Measurements from ENCODE around the gene PPP3R1. TPM values are rescaled to one million over a fixed set of nuclear protein-coding genes. Genes with fewer than 3 reads are reported as not detected.

Gene PPP3R1
- total and polyA plus RNA-seq, 10 of the 15 experiments (the other 5 are each of a cell fraction or from before 2014, with no cell fraction given): 1.5 to 61.0 (median 15.8) TPM

Other genes starting within 250 kb of the PPP3R1 start
- gene C1D, start 189.5 kb downstream of the PPP3R1 start, total RNA-seq (2014; rRNA removed): 26.1 and 38.4 TPM in 2 replicates
- gene C1D, start 189.5 kb downstream of the PPP3R1 start, total RNA-seq (2014; rRNA removed; fragmentation: Illumina TruSeq; extraction: Trizol): 41.1 and 43.1 TPM in 2 replicates
- 18.9 and 20.2 TPM in 2 replicates for gene C1D, start 189.5 kb downstream of the PPP3R1 start, total RNA-seq (2021)
- gene C1D, start 189.5 kb downstream of the PPP3R1 start, polyA plus RNA-seq (2011; rRNA removed): 60.4 and 115 TPM in 2 replicates
- gene C1D, start 189.5 kb downstream of the PPP3R1 start, polyA plus RNA-seq (2014; fragmentation: Illumina TruSeq; extraction: Trizol): 57.8 and 66.9 TPM in 2 replicates
- gene C1D, start 189.5 kb downstream of the PPP3R1 start, polyA plus RNA-seq (2014; fragmentation: Nextera tagmentation; extraction: Ambion mirVana): 100 to 1,000 TPM; 150 to 152 TPM
- 27.3 and 43.5 TPM in 2 replicates for gene C1D, start 189.5 kb downstream of the PPP3R1 start, polyA plus RNA-seq (2014; rRNA removed)
- 100 to 1,000 TPM in 1 of 2 experiments, 10 to 100 TPM in 1; 94.2 to 107 TPM for gene C1D, start 189.5 kb downstream of the PPP3R1 start, polyA plus RNA-seq (2016; fragmentation: Nextera tagmentation; extraction: Ambion mirVana)
- 30.3 and 30.8 TPM in 2 replicates for gene PNO1, start 94.6 kb downstream of the PPP3R1 start, total RNA-seq (2014; rRNA removed)
- 29.1 and 30.2 TPM in 2 replicates for gene PNO1, start 94.6 kb downstream of the PPP3R1 start, total RNA-seq (2014; rRNA removed; fragmentation: Illumina TruSeq; extraction: Trizol)
- gene PNO1, start 94.6 kb downstream of the PPP3R1 start, total RNA-seq (2021): 21.8 and 23.7 TPM in 2 replicates
- 18.8 and 21.9 TPM in 2 replicates for gene PNO1, start 94.6 kb downstream of the PPP3R1 start, polyA plus RNA-seq (2011; rRNA removed)
- gene PNO1, start 94.6 kb downstream of the PPP3R1 start, polyA plus RNA-seq (2014; fragmentation: Illumina TruSeq; extraction: Trizol): 33.4 and 34.2 TPM in 2 replicates
- 10 to 100 TPM in 1 of 2 experiments, 1 to 10 TPM in 1; 9.7 to 18.5 TPM for gene PNO1, start 94.6 kb downstream of the PPP3R1 start, polyA plus RNA-seq (2014; fragmentation: Nextera tagmentation; extraction: Ambion mirVana)
- 31.2 and 34.4 TPM in 2 replicates for gene PNO1, start 94.6 kb downstream of the PPP3R1 start, polyA plus RNA-seq (2014; rRNA removed)
- gene PNO1, start 94.6 kb downstream of the PPP3R1 start, polyA plus RNA-seq (2016; fragmentation: Nextera tagmentation; extraction: Ambion mirVana): 10 to 100 TPM; 57.2 to 60.2 TPM
- not detected in 2 replicates for gene CNRIP1, start 67.4 kb upstream of the PPP3R1 start, total RNA-seq (2014; rRNA removed)
- gene CNRIP1, start 67.4 kb upstream of the PPP3R1 start, total RNA-seq (2014; rRNA removed; fragmentation: Illumina TruSeq; extraction: Trizol): not detected in 2 replicates
- gene CNRIP1, start 67.4 kb upstream of the PPP3R1 start, total RNA-seq (2021): not detected in 2 replicates
- gene CNRIP1, start 67.4 kb upstream of the PPP3R1 start, polyA plus RNA-seq (2011; rRNA removed): not detected in 2 replicates
- gene CNRIP1, start 67.4 kb upstream of the PPP3R1 start, polyA plus RNA-seq (2014; fragmentation: Illumina TruSeq; extraction: Trizol): not detected in 2 replicates
- not detected for gene CNRIP1, start 67.4 kb upstream of the PPP3R1 start, polyA plus RNA-seq (2014; fragmentation: Nextera tagmentation; extraction: Ambion mirVana)
- gene CNRIP1, start 67.4 kb upstream of the PPP3R1 start, polyA plus RNA-seq (2014; rRNA removed): not detected in 2 replicates
- gene CNRIP1, start 67.4 kb upstream of the PPP3R1 start, polyA plus RNA-seq (2016; fragmentation: Nextera tagmentation; extraction: Ambion mirVana): not detected
- gene PLEK, start 112.8 kb upstream of the PPP3R1 start, total RNA-seq (2014; rRNA removed): 270 and 329 TPM in 2 replicates
- gene PLEK, start 112.8 kb upstream of the PPP3R1 start, total RNA-seq (2014; rRNA removed; fragmentation: Illumina TruSeq; extraction: Trizol): 371 and 378 TPM in 2 replicates
- gene PLEK, start 112.8 kb upstream of the PPP3R1 start, total RNA-seq (2021): 319 and 335 TPM in 2 replicates
- 804 and 985 TPM in 2 replicates for gene PLEK, start 112.8 kb upstream of the PPP3R1 start, polyA plus RNA-seq (2011; rRNA removed)
- gene PLEK, start 112.8 kb upstream of the PPP3R1 start, polyA plus RNA-seq (2014; fragmentation: Illumina TruSeq; extraction: Trizol): 466 and 545 TPM in 2 replicates
- 100 to 1,000 TPM; 410 to 617 TPM for gene PLEK, start 112.8 kb upstream of the PPP3R1 start, polyA plus RNA-seq (2014; fragmentation: Nextera tagmentation; extraction: Ambion mirVana)
- gene PLEK, start 112.8 kb upstream of the PPP3R1 start, polyA plus RNA-seq (2014; rRNA removed): 283 and 353 TPM in 2 replicates
- 100 to 1,000 TPM; 229 to 238 TPM for gene PLEK, start 112.8 kb upstream of the PPP3R1 start, polyA plus RNA-seq (2016; fragmentation: Nextera tagmentation; extraction: Ambion mirVana)
- 0.56 and 0.87 TPM in 2 replicates for gene FBXO48, start 214.8 kb upstream of the PPP3R1 start, total RNA-seq (2014; rRNA removed)
- gene FBXO48, start 214.8 kb upstream of the PPP3R1 start, total RNA-seq (2014; rRNA removed; fragmentation: Illumina TruSeq; extraction: Trizol): 1.4 and 1.5 TPM in 2 replicates
- 0.85 and 1.1 TPM in 2 replicates for gene FBXO48, start 214.8 kb upstream of the PPP3R1 start, total RNA-seq (2021)
- 2.3 and 3.2 TPM in 2 replicates for gene FBXO48, start 214.8 kb upstream of the PPP3R1 start, polyA plus RNA-seq (2011; rRNA removed)
- 1.5 and 2.2 TPM in 2 replicates for gene FBXO48, start 214.8 kb upstream of the PPP3R1 start, polyA plus RNA-seq (2014; fragmentation: Illumina TruSeq; extraction: Trizol)
- gene FBXO48, start 214.8 kb upstream of the PPP3R1 start, polyA plus RNA-seq (2014; fragmentation: Nextera tagmentation; extraction: Ambion mirVana): 1 to 10 TPM in 1 of 2 experiments, under 1 TPM in 1; 0.90 to 1.1 TPM
- gene FBXO48, start 214.8 kb upstream of the PPP3R1 start, polyA plus RNA-seq (2014; rRNA removed): 0.67 and 1.3 TPM in 2 replicates
- gene FBXO48, start 214.8 kb upstream of the PPP3R1 start, polyA plus RNA-seq (2016; fragmentation: Nextera tagmentation; extraction: Ambion mirVana): 1 to 10 TPM; 1.1 to 1.5 TPM
- 1.7 and 2.5 TPM in 2 replicates for gene APLF, start 215.1 kb upstream of the PPP3R1 start, total RNA-seq (2014; rRNA removed)
- gene APLF, start 215.1 kb upstream of the PPP3R1 start, total RNA-seq (2014; rRNA removed; fragmentation: Illumina TruSeq; extraction: Trizol): 2.3 and 2.4 TPM in 2 replicates
- 1.9 TPM in 2 replicates for gene APLF, start 215.1 kb upstream of the PPP3R1 start, total RNA-seq (2021)
- gene APLF, start 215.1 kb upstream of the PPP3R1 start, polyA plus RNA-seq (2011; rRNA removed): 0.71 and 1.4 TPM in 2 replicates
- 1.8 and 2.6 TPM in 2 replicates for gene APLF, start 215.1 kb upstream of the PPP3R1 start, polyA plus RNA-seq (2014; fragmentation: Illumina TruSeq; extraction: Trizol)
- under 1 TPM; 0.66 to 0.69 TPM for gene APLF, start 215.1 kb upstream of the PPP3R1 start, polyA plus RNA-seq (2014; fragmentation: Nextera tagmentation; extraction: Ambion mirVana)
- gene APLF, start 215.1 kb upstream of the PPP3R1 start, polyA plus RNA-seq (2014; rRNA removed): 1.1 and 1.2 TPM in 2 replicates
- 1 to 10 TPM; 2.1 to 2.8 TPM for gene APLF, start 215.1 kb upstream of the PPP3R1 start, polyA plus RNA-seq (2016; fragmentation: Nextera tagmentation; extraction: Ambion mirVana)

All from GM12878 (cell line).